HG03457 (cell line): ENCODE data around the gene SSX1.
"Not testable (repeated sequence)": the region's sequence is repeated elsewhere in the genome, so short reads cannot be mapped to it uniquely, and the experiment has no call there.

ENCODE experiments used
- ATAC-seq: cut with Tn5 transposase; IDR thresholded peaks from one replicate; pipeline ENCODE4 v1.9.1; 2021; ENCODE audit warnings: moderate number of reproducible peaks; ENCODE audit not compliant: unreplicated experiment

SSX1 gene, protein sequence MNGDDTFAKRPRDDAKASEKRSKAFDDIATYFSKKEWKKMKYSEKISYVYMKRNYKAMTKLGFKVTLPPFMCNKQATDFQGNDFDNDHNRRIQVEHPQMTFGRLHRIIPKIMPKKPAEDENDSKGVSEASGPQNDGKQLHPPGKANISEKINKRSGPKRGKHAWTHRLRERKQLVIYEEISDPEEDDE

GRCh38 chrX:48255062-48255796 is at the start of gene SSX1:
Gene SSX1, plus strand, starts transcription at chrX:48255392. Its CDS starts 1,850 bp downstream, at chrX:48257242.
- ATAC-seq: not testable (repeated sequence)

DNA sequence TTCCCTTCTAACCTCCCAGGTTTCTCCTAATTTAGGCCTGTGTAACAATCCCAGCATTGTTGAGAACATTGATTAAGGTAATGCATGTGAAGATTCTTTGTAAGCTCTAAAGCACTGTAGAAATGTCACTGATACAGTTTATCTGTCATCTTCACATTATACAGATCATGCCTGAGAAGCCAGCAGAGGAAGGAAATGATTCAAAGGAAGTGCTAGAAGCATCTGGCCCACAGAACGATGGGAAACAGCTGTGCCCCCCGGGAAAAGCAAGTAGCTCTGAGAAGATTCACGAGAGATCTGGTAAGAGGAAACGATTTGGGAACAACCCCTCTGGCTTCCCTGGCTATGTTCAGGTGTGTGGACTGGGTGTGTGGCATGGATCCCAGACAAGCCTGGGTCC is 40.9 kb upstream of the SSX1 start:
- not testable (repeated sequence) for ATAC-seq

DNA sequence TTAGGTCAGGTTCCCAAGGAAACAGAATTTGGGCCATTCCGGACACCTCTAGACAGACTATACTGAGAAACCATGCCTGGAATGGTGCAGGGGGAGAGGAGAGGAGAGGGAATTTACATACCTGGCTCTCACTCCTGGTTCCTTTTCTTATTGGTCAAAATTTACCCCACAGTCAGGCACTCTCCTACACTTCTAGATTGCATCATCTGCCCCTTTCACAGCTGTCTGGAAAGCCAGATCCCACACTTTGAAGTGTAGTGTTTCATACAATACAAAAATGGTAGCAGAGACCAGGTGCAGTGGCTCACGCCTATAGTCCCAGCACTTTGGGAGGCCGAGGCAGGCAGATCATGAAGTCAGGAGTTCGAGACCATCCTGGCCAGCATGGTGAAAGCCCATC is 31.0 kb upstream of the SSX1 start:
- ATAC-seq: not testable (repeated sequence)

- not testable (repeated sequence) for ATAC-seq
Measured at GRCh38 chrX:48252945-48253344, 2.2 kb upstream of the SSX1 start.

- ATAC-seq: not testable (repeated sequence)
Measured at GRCh38 chrX:48274365-48274764, 19.2 kb downstream of the SSX1 start.

DNA sequence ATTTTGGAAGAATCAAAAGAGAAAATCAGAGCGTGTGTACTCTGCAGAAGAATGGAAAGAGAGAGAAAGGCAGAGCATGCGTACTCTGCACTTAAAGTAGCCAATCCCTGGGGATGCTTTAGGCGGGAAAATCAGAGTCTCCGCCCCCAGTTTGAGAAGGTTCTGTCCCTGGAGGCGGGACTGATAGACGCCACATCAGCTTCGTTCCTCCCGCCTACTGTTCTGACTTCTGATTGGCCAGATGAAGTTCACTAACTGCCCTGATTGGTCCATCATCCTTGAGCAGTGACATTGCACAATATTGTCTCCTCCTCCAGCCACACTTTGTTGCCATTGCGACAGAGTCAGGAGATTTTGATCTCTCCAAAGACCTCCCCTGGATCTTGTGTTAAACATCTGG is 23.8 kb downstream of the SSX1 start:
- ATAC-seq: no peak

GRCh38 chrX:48280729-48281128 is 25.5 kb downstream of the SSX1 start:
- not testable (repeated sequence) for ATAC-seq

DNA sequence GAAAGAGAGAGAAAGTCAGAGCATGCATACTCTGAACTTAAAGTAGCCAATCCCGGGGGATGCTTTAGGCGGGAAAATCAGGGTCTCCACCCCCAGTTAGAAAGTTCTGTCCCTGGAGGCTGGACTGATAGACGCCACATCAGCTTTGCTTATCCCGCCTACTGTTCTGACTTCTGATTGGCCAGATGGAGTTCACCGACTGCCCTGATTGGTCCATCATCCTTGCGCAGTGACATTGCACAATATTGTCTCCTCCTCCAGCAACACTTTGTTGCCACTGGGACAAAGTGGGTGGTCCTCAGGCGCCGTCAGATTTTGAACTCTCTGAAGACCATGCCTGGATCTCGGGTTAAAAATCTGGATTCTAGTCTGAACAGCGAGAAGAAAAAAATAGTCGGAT is 51.0 kb downstream of the SSX1 start:
- no peak for ATAC-seq

DNA sequence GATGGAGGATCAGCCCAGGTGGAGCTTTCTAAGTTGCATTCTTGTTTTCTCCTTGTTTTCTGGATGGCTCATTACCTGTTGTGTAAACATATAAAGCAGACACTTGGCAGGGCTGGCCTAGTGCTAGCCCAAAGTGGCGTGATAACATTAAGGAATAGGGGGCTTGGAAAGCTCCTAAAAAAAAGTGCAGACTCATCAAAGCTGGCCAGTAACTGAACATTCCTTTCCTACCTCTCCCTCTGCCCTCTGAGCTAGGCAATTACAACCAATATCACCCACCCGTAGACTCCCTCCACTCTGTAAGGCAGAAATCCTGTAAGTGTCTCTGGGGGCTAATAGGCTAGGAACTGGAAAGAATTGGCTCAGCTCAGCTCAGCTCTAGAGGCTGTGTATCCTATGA is 58.8 kb downstream of the SSX1 start:
- not testable (repeated sequence) for ATAC-seq
